AG09309 (cell line): ENCODE measurements around the gene NTNG2.

Experiments used
- DNase-seq: peaks from one replicate; pipeline ENCODE4 v3.0.0-alpha.2; 2010; ENCODE audit warnings: low read depth
- H3K4me3 ChIP-seq: 2 replicates; pipeline ENCODE4 v1.5.1; 2011; ENCODE audit warnings: mild to moderate bottlenecking, low read depth, low read length, moderate library complexity; ENCODE audit not compliant: control insufficient read depth
- CTCF ChIP-seq: IDR thresholded peaks from 2 replicates; pipeline ENCODE4 v1.5.1; 2011; ENCODE audit warnings: mild to moderate bottlenecking, low read depth, low read length, inconsistent platforms; ENCODE audit not compliant: insufficient read depth, control insufficient read depth; ENCODE audit errors: missing control alignments

Gene NTNG2

GRCh38 chr9:132214027-132214622 lies 52.3 kb downstream of the NTNG2 start:
- peak; percentile 66 for DNase-seq
- no peak overlapping the region for H3K4me3 ChIP-seq
- TF ChIP-seq CTCF: peak; percentile 18

DNA sequence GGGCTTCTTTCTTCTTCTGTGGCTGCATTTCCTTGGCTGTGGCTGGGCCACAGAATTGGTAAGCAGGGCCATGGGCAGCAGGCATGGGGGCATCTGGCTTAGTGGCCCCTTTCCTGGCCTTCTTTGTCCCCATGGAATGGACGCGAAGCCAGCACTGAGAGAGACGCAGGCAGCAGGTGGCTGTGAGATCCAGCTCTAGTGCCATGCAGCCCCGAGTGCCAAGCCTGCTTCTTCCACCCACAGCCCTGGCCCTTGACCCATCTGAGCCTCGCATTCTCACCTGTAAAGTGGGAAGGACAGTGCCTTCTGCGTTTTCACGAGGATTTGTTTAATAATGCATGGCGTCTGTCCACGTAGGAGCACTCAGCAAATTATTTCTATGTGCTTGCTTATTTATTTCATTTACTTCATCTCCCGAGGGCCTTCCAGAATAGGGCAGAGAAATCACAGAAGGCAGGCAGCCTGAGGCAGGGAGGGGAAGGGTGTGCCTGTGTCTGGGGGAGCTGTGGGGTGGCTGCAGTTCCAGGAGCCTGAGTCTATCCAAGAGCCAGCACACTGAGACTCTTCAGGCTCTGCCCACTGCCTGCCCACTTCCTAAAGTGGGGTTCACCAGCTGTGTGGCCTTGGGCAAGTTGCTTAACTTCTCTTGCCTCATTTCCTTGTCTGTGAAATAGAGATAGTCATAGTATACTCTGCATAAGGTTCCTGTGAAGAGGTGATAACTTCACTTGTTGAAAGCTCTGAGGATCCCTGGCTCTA lies 55.2 kb downstream of the NTNG2 start:
- no peak for TF ChIP-seq CTCF
- no peak overlapping the region for H3K4me3 ChIP-seq
- no peak for DNase-seq

- H3K4me3 ChIP-seq: no peak overlapping the region
- no peak for DNase-seq
- no peak for TF ChIP-seq CTCF
These were observed 56.4 kb downstream of the NTNG2 start for GRCh38 chr9:132218208-132218607.

GRCh38 chr9:132221941-132222340 lies 60.1 kb downstream of the NTNG2 start:
- H3K4me3 ChIP-seq: no peak overlapping the region
- DNase-seq: no peak
- no peak for TF ChIP-seq CTCF

- H3K4me3 ChIP-seq: no peak overlapping the region
- no peak for DNase-seq
- no peak for TF ChIP-seq CTCF
These were observed 62.8 kb downstream of the NTNG2 start for GRCh38 chr9:132224645-132225044.

GRCh38 chr9:132226571-132227430 lies 64.9 kb downstream of the NTNG2 start:
- TF ChIP-seq CTCF: no peak
- no peak overlapping the region for H3K4me3 ChIP-seq
- no peak for DNase-seq
